ENCODE measurements around the gene SLC30A10. TPM values are rescaled to one million over a fixed set of nuclear protein-coding genes. Genes with fewer than 3 reads are reported as not detected.
"Not testable (repeated sequence)": the region's sequence is repeated elsewhere in the genome, so short reads cannot be mapped to it uniquely, and the experiment has no call there.

SLC30A10 gene
- total RNA-seq, 1 experiment from 2014 or later, result 0.09 TPM

- H2AFZ ChIP-seq (ENCODE audit: low read length), result no peak overlapping the region
- no peaks in the 10 kb centered on the region for H3K23me2 ChIP-seq (ENCODE audit: insufficient read length, low read depth, low read length, poor library complexity, severe bottlenecking)
- no peak overlapping the region for H4K5ac ChIP-seq (ENCODE audit: insufficient read length, low read depth, low read length)
- Mint-ChIP-seq H3K9me3 (no peaks in the 10 kb centered on the region), H3K27ac (no peak overlapping the region), H3K36me3 (ENCODE audit: insufficient read depth in 1 of 3, low read depth in 3 of 3) (no peaks in the 10 kb centered on the region), H3K4me3 (no peak overlapping the region), H3K4me1 (peaks cover 4 to 10% of the 10 kb centered on the region in 2 experiments; a peak in 3 of 4 replicates), H3K27me3 (ENCODE audit: low read depth) (no peaks in the 10 kb centered on the region; the same call in 1 of the 2 replicates)
- no peak overlapping the region for H4K91ac ChIP-seq (ENCODE audit: insufficient read length, low read depth, low read length)
- no CpG with 5 or more reads among the region's 3 CpGs for WGBS (ENCODE audit: extremely low coverage, insufficient read length, low lambda C conversion rate)
- H2BK5ac ChIP-seq (ENCODE audit: insufficient read length, low read length), result no peak overlapping the region
- no peak overlapping the region for H2BK120ac ChIP-seq (ENCODE audit: low read depth, low read length, poor library complexity, severe bottlenecking)
- no peak overlapping the region for H3K23ac ChIP-seq (ENCODE audit: insufficient read length, low read depth, low read length)
- H4K20me1 ChIP-seq (ENCODE audit: control insufficient read depth, insufficient read depth, insufficient read length), result no peaks in the 10 kb centered on the region
- H3K27me3 ChIP-seq (ENCODE audit: insufficient read depth, low read length), result no peaks in the 10 kb centered on the region
- H3K79me1 ChIP-seq (ENCODE audit: insufficient read depth, low read depth, low read length, poor library complexity, severe bottlenecking), result no peaks in the 10 kb centered on the region
- no peak overlapping the region for H2BK15ac ChIP-seq (ENCODE audit: low read depth, low read length)
- H3K18ac ChIP-seq (ENCODE audit: insufficient read length, low read depth, low read length), result no peak overlapping the region
- no peaks in the 10 kb centered on the region for H3K4me1 ChIP-seq (ENCODE audit: insufficient read depth, low read length)
- H2AK5ac ChIP-seq (ENCODE audit: insufficient read length, low read length), result no peak overlapping the region
- no peak overlapping the region for H3K27ac ChIP-seq (ENCODE audit: insufficient read length, low read depth, low read length)
- DNase-seq, result no peak
- no peak overlapping the region for H3K4ac ChIP-seq (ENCODE audit: low read depth, low read length)
- no peak overlapping the region for H3K56ac ChIP-seq (ENCODE audit: insufficient read length, low read depth, low read length)
- no peak overlapping the region for H3K4me2 ChIP-seq (ENCODE audit: insufficient read depth, insufficient read length, low read length)
- no peak overlapping the region for H2BK12ac ChIP-seq (ENCODE audit: insufficient read length, low read depth, low read length)
- no peak overlapping the region for H3K14ac ChIP-seq (ENCODE audit: insufficient read depth, low read length)
- no peak for TF ChIP-seq CTCF (conservative IDR thresholded peaks at IDR 0.05)
- H3K9me3 ChIP-seq (ENCODE audit: control insufficient read depth, low read depth, low read length), result no peaks in the 10 kb centered on the region
- H2BK20ac ChIP-seq (ENCODE audit: low read depth, low read length, poor library complexity, severe bottlenecking), result no peak overlapping the region
- no peak overlapping the region for H4K8ac ChIP-seq (replicated peaks; ENCODE audit: insufficient read length, low read depth, low read length)
- no peak overlapping the region for H3T11ph ChIP-seq (ENCODE audit: low read length)
- H3K9ac ChIP-seq (ENCODE audit: extremely low read depth, insufficient read length, low read length), result no peak overlapping the region
- no peaks in the 10 kb centered on the region for H3K79me2 ChIP-seq (ENCODE audit: insufficient read depth, low read length)
These were observed 52.5 kb downstream of the SLC30A10 start for GRCh38 chr1:219875860-219876259.

- H3K4ac ChIP-seq (ENCODE audit: low read depth, low read length); H2BK12ac ChIP-seq (ENCODE audit: insufficient read length, low read depth, low read length); H2BK15ac ChIP-seq (ENCODE audit: low read depth, low read length); H3K27me3 Mint-ChIP-seq (ENCODE audit: low read depth); H4K20me1 ChIP-seq (ENCODE audit: control insufficient read depth, insufficient read depth, insufficient read length); H3K23me2 ChIP-seq (ENCODE audit: insufficient read length, low read depth, low read length, poor library complexity, severe bottlenecking); H4K8ac ChIP-seq (replicated peaks; ENCODE audit: insufficient read length, low read depth, low read length); H3K79me2 ChIP-seq (ENCODE audit: insufficient read depth, low read length); H3K27me3 ChIP-seq (ENCODE audit: insufficient read depth, low read length); H3K4me3 Mint-ChIP-seq; H3K23ac ChIP-seq (ENCODE audit: insufficient read length, low read depth, low read length); H3K36me3 Mint-ChIP-seq (ENCODE audit: insufficient read depth in 1 of 3, low read depth in 3 of 3); H2BK20ac ChIP-seq (ENCODE audit: low read depth, low read length, poor library complexity, severe bottlenecking); H3K4me1 ChIP-seq (ENCODE audit: insufficient read depth, low read length); H3T11ph ChIP-seq (ENCODE audit: low read length); H3K14ac ChIP-seq (ENCODE audit: insufficient read depth, low read length); H4K91ac ChIP-seq (ENCODE audit: insufficient read length, low read depth, low read length); H2AFZ ChIP-seq (ENCODE audit: low read length); H4K5ac ChIP-seq (ENCODE audit: insufficient read length, low read depth, low read length); DNase-seq; H3K9ac ChIP-seq (ENCODE audit: extremely low read depth, insufficient read length, low read length); H3K4me2 ChIP-seq (ENCODE audit: insufficient read depth, insufficient read length, low read length); H3K4me1 Mint-ChIP-seq; H3K18ac ChIP-seq (ENCODE audit: insufficient read length, low read depth, low read length); H3K79me1 ChIP-seq (ENCODE audit: insufficient read depth, low read depth, low read length, poor library complexity, severe bottlenecking); H3K9me3 ChIP-seq (ENCODE audit: control insufficient read depth, low read depth, low read length); H3K9me3 Mint-ChIP-seq; H3K56ac ChIP-seq (ENCODE audit: insufficient read length, low read depth, low read length); H2BK5ac ChIP-seq (ENCODE audit: insufficient read length, low read length); H3K27ac Mint-ChIP-seq; H3K27ac ChIP-seq (ENCODE audit: insufficient read length, low read depth, low read length); H2AK5ac ChIP-seq (ENCODE audit: insufficient read length, low read length); H2BK120ac ChIP-seq (ENCODE audit: low read depth, low read length, poor library complexity, severe bottlenecking): not testable (repeated sequence)
- WGBS (ENCODE audit: extremely low coverage, insufficient read length, low lambda C conversion rate), result no CpG with 5 or more reads among the region's 1 CpG
These were observed 55.8 kb downstream of the SLC30A10 start for GRCh38 chr1:219872538-219872937.
